IMR-90 (cell line): Measurements from ENCODE around the gene KDM8. TPM values are rescaled to one million over a fixed set of nuclear protein-coding genes. Genes with fewer than 3 reads are reported as not detected.

ENCODE experiments used
- ATAC-seq: fragments of 200-7000 bp; cut with Tn5 transposase; 2 replicates; pipeline ENCODE4 v1.9.1; 2020; ENCODE audit warnings: low read depth, mild to moderate bottlenecking, moderate library complexity
- BruUV-seq: library from RNA; stranded (reverse); fragments of 400-500 nt; replicated peaks from 2 replicates; lab custom pipeline; 2021; lab: Mats Ljungman, UMichigan
- CTCF ChIA-PET: fragments of 300-600 bp; formaldehyde crosslinking; extraction: SDS; loops from one replicate; lab custom pipeline; 2021; ENCODE audit warnings: antibody characterized with exemption; lab: Yijun Ruan, JAX
- POLR2A ChIA-PET: fragments of 300-600 bp; sonication (Branson Sonifier 250); formaldehyde crosslinking; loops from one replicate; lab custom pipeline; 2022; ENCODE audit warnings: antibody characterized with exemption; ENCODE audit not compliant: unreplicated experiment; lab: Charles Lee
- DNase-seq: peaks from one replicate; pipeline ENCODE4 v3.0.0; 2013
- H2AFZ ChIP-seq: replicated peaks from 2 replicates; pipeline ENCODE3; 2013; ENCODE audit warnings: low read length, mild to moderate bottlenecking; ENCODE audit not compliant: poor library complexity
- H2AK5ac ChIP-seq: 2 replicates; pipeline ENCODE4 v1.6.1; 2013; ENCODE audit warnings: low read depth, low read length, inconsistent platforms
- H2AK9ac ChIP-seq: replicated peaks from 2 replicates; pipeline ENCODE3; 2013; ENCODE audit warnings: mild to moderate bottlenecking, low read depth, low read length, moderate library complexity; ENCODE audit not compliant: poor library complexity
- H2BK120ac ChIP-seq: 2 replicates; pipeline ENCODE4 v1.6.1; 2013; ENCODE audit warnings: low read depth, low read length, inconsistent platforms
- H2BK15ac ChIP-seq: 3 replicates; pipeline ENCODE4 v1.6.1; 2013; ENCODE audit warnings: low read depth, low read length, inconsistent platforms
- H2BK20ac ChIP-seq: 2 replicates; pipeline ENCODE4 v1.6.1; 2013; ENCODE audit warnings: low read depth, mild to moderate bottlenecking, inconsistent platforms, low read length, moderate library complexity
- H2BK5ac ChIP-seq: 2 replicates; pipeline ENCODE4 v1.6.1; 2013; ENCODE audit warnings: mild to moderate bottlenecking, low read depth, low read length, inconsistent platforms; ENCODE audit not compliant: poor library complexity, severe bottlenecking
- H3K14ac ChIP-seq: replicated peaks from 2 replicates; pipeline ENCODE4 v1.6.1; 2013; ENCODE audit warnings: low read depth, low read length, inconsistent platforms
- H3K18ac ChIP-seq: 2 replicates; pipeline ENCODE4 v1.6.1; 2013; ENCODE audit warnings: low read depth, low read length, control low read depth
- H3K23ac ChIP-seq: 2 replicates; pipeline ENCODE4 v1.6.1; 2013; ENCODE audit warnings: low read depth, low read length, inconsistent platforms
- H3K27ac ChIP-seq: 2 replicates; pipeline ENCODE4 v1.5.1; 2013; ENCODE audit warnings: mild to moderate bottlenecking, control low read depth, low read length; ENCODE audit not compliant: insufficient read depth
- H3K27me3 ChIP-seq: 2 replicates; pipeline ENCODE4 v1.6.1; 2013; ENCODE audit warnings: low read length; ENCODE audit not compliant: control insufficient read depth, insufficient read depth
- H3K36me3 ChIP-seq: 2 replicates; pipeline ENCODE4 v1.6.1; 2013; ENCODE audit warnings: low read length, mixed read lengths; ENCODE audit not compliant: control insufficient read depth, insufficient read depth
- H3K4ac ChIP-seq: 2 replicates; pipeline ENCODE4 v1.6.1; 2013; ENCODE audit warnings: low read depth, low read length, inconsistent platforms
- H3K4me1 ChIP-seq: 2 replicates; pipeline ENCODE4 v1.6.1; 2013; ENCODE audit warnings: low read length, mixed read lengths; ENCODE audit not compliant: control insufficient read depth, insufficient read depth
- H3K4me2 ChIP-seq: 2 replicates; pipeline ENCODE4 v1.6.1; 2013; ENCODE audit warnings: low read depth, mild to moderate bottlenecking, control low read depth, low read length, moderate library complexity
- H3K4me3 ChIP-seq: 2 replicates; pipeline ENCODE4 v1.5.1; 2013; ENCODE audit warnings: low read depth, mild to moderate bottlenecking, control low read depth, low read length, moderate library complexity; ENCODE audit not compliant: insufficient read depth
- H3K56ac ChIP-seq: 2 replicates; pipeline ENCODE4 v1.6.1; 2013; ENCODE audit warnings: low read length, inconsistent platforms; ENCODE audit not compliant: insufficient read depth; ENCODE audit errors: extremely low read depth
- H3K79me1 ChIP-seq, 2 experiments: 2 replicates each; pipeline ENCODE4 v1.6.1; 2013; ENCODE audit warnings: low read length in 2 of 2, inconsistent platforms in 1 of 2, low read depth in 1 of 2
- H3K9ac ChIP-seq: 2 replicates; pipeline ENCODE4 v1.6.1; 2013; ENCODE audit warnings: low read depth, low read length, control low read depth
- H3K9me1 ChIP-seq: 2 replicates; pipeline ENCODE4 v1.6.1; 2013; ENCODE audit warnings: low read length, inconsistent platforms; ENCODE audit not compliant: insufficient read depth
- H3K9me3 ChIP-seq: 2 replicates; pipeline ENCODE4 v1.6.1; 2013; ENCODE audit warnings: low read length; ENCODE audit not compliant: control insufficient read depth, insufficient read depth
- H4K20me1 ChIP-seq: 2 replicates; pipeline ENCODE4 v1.6.1; 2013; ENCODE audit warnings: low read length, inconsistent platforms; ENCODE audit not compliant: insufficient read depth
- H4K5ac ChIP-seq: 2 replicates; pipeline ENCODE4 v1.6.1; 2013; ENCODE audit warnings: mild to moderate bottlenecking, low read depth, low read length, control low read depth
- H4K8ac ChIP-seq, 2 experiments: 2 replicates each; pipeline ENCODE4 v1.6.1; 2013; ENCODE audit warnings: low read depth in 2 of 2, low read length in 2 of 2, control low read depth in 1 of 2, inconsistent platforms in 1 of 2
- H4K91ac ChIP-seq: 2 replicates; pipeline ENCODE4 v1.6.1; 2013; ENCODE audit warnings: low read depth, low read length, inconsistent platforms; ENCODE audit not compliant: insufficient read depth
- BHLHE40 ChIP-seq: fragments of 150-350 bp; IDR thresholded peaks from 2 replicates; pipeline ENCODE4 v1.6.1; 2016; ENCODE audit warnings: mild to moderate bottlenecking, low read depth, low read length
- CEBPB ChIP-seq: IDR thresholded peaks from 2 replicates; pipeline ENCODE4 v1.6.1; 2012; ENCODE audit warnings: low read depth, low read length, improper control_type of control experiment
- CHD1 ChIP-seq: IDR thresholded peaks from 2 replicates; pipeline ENCODE4 v1.6.1; 2012; ENCODE audit warnings: low read depth, low read length, improper control_type of control experiment
- FOS ChIP-seq: fragments of 150-350 bp; IDR thresholded peaks from 2 replicates; pipeline ENCODE4 v1.6.1; 2016; ENCODE audit warnings: low read depth, low read length
- MAFK ChIP-seq: IDR thresholded peaks from 2 replicates; pipeline ENCODE4 v1.6.1; 2012; ENCODE audit warnings: low read depth, low read length, improper control_type of control experiment
- MAZ ChIP-seq: IDR thresholded peaks from 2 replicates; pipeline ENCODE4 v1.6.1; 2012; ENCODE audit warnings: low read depth, mild to moderate bottlenecking, low read length, improper control_type of control experiment, moderate library complexity, borderline replicate concordance
- MXI1 ChIP-seq: IDR thresholded peaks from 2 replicates; pipeline ENCODE4 v1.6.1; 2012; ENCODE audit warnings: low read depth, mild to moderate bottlenecking, low read length, moderate library complexity, borderline replicate concordance
- NFE2L2 ChIP-seq: fragments of 150-350 bp; IDR thresholded peaks from 2 replicates; pipeline ENCODE4 v1.6.1; 2016; ENCODE audit warnings: low read depth, mild to moderate bottlenecking, low read length
- POLR2A ChIP-seq: IDR thresholded peaks from 2 replicates; pipeline ENCODE4 v1.6.1; 2012; ENCODE audit warnings: mild to moderate bottlenecking, low read depth, low read length
- RAD21 ChIP-seq: IDR thresholded peaks from 2 replicates; pipeline ENCODE4 v1.6.1; 2012; ENCODE audit warnings: low read length, improper control_type of control experiment
- RCOR1 ChIP-seq: IDR thresholded peaks from 2 replicates; pipeline ENCODE4 v1.6.1; 2012; ENCODE audit warnings: mild to moderate bottlenecking, low read length, improper control_type of control experiment; ENCODE audit not compliant: insufficient replicate concordance
- RFX5 ChIP-seq: IDR thresholded peaks from 2 replicates; pipeline ENCODE4 v1.8.0; 2012; ENCODE audit warnings: low read depth, mild to moderate bottlenecking, low read length, moderate library complexity
- SMC3 ChIP-seq: fragments of 150-350 bp; IDR thresholded peaks from 2 replicates; pipeline ENCODE4 v1.6.1; 2016; ENCODE audit warnings: low read depth, mild to moderate bottlenecking, antibody characterized with exemption, low read length, moderate library complexity
- WGBS, 2 experiments: methylation state at CpG; one replicate each; pipeline versions ENCODE4 v1.1.5 to v1.1.7; 2013; ENCODE audit warnings: missing lambda C conversion rate in 2 of 2; ENCODE audit not compliant: insufficient read length in 1 of 2; ENCODE audit errors: extremely low coverage in 2 of 2; 5-methylcytosine and 5-hydroxymethylcytosine counted together
- dilution Hi-C: fragments of 300-500 bp; cut with HindIII; formaldehyde crosslinking; loops from one replicate; pipeline ENCODE4 v1.14.3; 2018; ENCODE audit warnings: low sequenced_read_pairs; ENCODE audit not compliant: unreplicated experiment
- in situ Hi-C: fragments of 300-500 bp; cut with MboI; formaldehyde crosslinking; loops from 3 replicates; pipeline ENCODE4 v1.14.3; 2019; ENCODE audit warnings: low sequenced_read_pairs, inconsistent platforms, mixed read lengths
- intact Hi-C: fragments of 100-400 bp; cut with micrococcal nuclease; formaldehyde crosslinking; loops from 2 replicates; pipeline ENCODE4 v1.10.0; 2022
- polyA plus RNA-seq, 3 experiments: library from polyadenylated mRNA; depleted of rRNA; stranded (reverse); fragments of >200 nt; gene quantifications; 2 replicates each; pipeline ENCODE4 v1.2.3, GENCODE V29; 2012; ENCODE audit warnings: low replicate concordance in 1 of 3
- total RNA-seq: library from RNA; depleted of rRNA; stranded (reverse); fragments of >200 nt; gene quantifications from 2 replicates; pipeline ENCODE4 v1.2.3, GENCODE V29; 2012
- TF ChIP-seq, protein P1 (sequence below): fragments of 150-350 bp; IDR thresholded peaks from 2 replicates; pipeline ENCODE4 v1.6.1; 2016; ENCODE audit warnings: low read depth, mild to moderate bottlenecking, low read length, moderate library complexity, borderline replicate concordance
- TF ChIP-seq, protein P2 (sequence below): fragments of 150-350 bp; IDR thresholded peaks from 2 replicates; pipeline ENCODE4 v1.6.1; 2017; ENCODE audit warnings: mild to moderate bottlenecking, antibody characterized with exemption, low read length, low read depth
- TF ChIP-seq, protein P3 (sequence below): conservative IDR thresholded peaks from 2 replicates; pipeline ENCODE4 v1.5.1; 2012; ENCODE audit warnings: mild to moderate bottlenecking, low read depth, low read length, improper control_type of control experiment

Gene KDM8
- total and polyA plus RNA-seq, 2 of the 4 experiments (the other 2 are of a cell fraction): 3.2 to 3.8 TPM

DNA sequence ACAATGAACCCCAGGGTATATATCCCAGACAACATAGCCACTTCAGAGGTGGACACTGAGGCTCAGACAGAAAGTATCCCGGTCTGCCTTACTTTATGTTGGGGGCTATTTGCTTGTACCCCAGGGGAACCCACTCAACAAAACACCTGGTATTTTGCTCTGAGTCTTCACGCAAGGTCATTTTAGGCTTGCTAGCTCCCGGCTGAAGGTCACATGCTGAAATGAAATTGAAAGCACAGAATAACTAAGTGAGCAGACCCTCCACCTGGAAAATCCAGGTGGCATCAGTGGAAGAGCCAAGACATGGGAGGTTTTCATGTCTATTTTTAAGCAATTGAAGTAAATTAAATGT lies 4.1 kb upstream of the KDM8 start:
- no peak overlapping the region for H3K9ac ChIP-seq
- peaks cover 3% of the 10 kb centered on the region for H3K9me1 ChIP-seq
- peaks cover 19% of the 10 kb centered on the region for H3K27me3 ChIP-seq
- TF ChIP-seq NFE2L2: no peak
- no peak for TF ChIP-seq SMC3
- TF ChIP-seq RAD21: no peak
- no peak for TF ChIP-seq CEBPB
- TF ChIP-seq, protein P1, sequence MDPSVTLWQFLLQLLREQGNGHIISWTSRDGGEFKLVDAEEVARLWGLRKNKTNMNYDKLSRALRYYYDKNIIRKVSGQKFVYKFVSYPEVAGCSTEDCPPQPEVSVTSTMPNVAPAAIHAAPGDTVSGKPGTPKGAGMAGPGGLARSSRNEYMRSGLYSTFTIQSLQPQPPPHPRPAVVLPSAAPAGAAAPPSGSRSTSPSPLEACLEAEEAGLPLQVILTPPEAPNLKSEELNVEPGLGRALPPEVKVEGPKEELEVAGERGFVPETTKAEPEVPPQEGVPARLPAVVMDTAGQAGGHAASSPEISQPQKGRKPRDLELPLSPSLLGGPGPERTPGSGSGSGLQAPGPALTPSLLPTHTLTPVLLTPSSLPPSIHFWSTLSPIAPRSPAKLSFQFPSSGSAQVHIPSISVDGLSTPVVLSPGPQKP: no peak
- TF ChIP-seq CHD1: no peak
- TF ChIP-seq POLR2A: no peak
- no peak for TF ChIP-seq RFX5
- no peak for TF ChIP-seq MAFK
- no peak for TF ChIP-seq MAZ
- TF ChIP-seq, protein P2, sequence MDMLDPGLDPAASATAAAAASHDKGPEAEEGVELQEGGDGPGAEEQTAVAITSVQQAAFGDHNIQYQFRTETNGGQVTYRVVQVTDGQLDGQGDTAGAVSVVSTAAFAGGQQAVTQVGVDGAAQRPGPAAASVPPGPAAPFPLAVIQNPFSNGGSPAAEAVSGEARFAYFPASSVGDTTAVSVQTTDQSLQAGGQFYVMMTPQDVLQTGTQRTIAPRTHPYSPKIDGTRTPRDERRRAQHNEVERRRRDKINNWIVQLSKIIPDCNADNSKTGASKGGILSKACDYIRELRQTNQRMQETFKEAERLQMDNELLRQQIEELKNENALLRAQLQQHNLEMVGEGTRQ: no peak
- no peak for TF ChIP-seq FOS
- no peak for TF ChIP-seq RCOR1
- no peak for TF ChIP-seq BHLHE40
- TF ChIP-seq, protein P3, sequence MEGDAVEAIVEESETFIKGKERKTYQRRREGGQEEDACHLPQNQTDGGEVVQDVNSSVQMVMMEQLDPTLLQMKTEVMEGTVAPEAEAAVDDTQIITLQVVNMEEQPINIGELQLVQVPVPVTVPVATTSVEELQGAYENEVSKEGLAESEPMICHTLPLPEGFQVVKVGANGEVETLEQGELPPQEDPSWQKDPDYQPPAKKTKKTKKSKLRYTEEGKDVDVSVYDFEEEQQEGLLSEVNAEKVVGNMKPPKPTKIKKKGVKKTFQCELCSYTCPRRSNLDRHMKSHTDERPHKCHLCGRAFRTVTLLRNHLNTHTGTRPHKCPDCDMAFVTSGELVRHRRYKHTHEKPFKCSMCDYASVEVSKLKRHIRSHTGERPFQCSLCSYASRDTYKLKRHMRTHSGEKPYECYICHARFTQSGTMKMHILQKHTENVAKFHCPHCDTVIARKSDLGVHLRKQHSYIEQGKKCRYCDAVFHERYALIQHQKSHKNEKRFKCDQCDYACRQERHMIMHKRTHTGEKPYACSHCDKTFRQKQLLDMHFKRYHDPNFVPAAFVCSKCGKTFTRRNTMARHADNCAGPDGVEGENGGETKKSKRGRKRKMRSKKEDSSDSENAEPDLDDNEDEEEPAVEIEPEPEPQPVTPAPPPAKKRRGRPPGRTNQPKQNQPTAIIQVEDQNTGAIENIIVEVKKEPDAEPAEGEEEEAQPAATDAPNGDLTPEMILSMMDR: no peak
- no peak for TF ChIP-seq MXI1
- WGBS, 2 experiments: no CpG with 5 or more reads among the region's 3 CpGs
- DNase-seq: no peak
- H2BK5ac ChIP-seq: no peak overlapping the region
- H3K18ac ChIP-seq: no peak overlapping the region
- intact Hi-C loops (no loop called here), dilution Hi-C loops (no loop called here), in situ Hi-C loops (no loop called here)
- H2AK5ac ChIP-seq: no peak overlapping the region
- no peak overlapping the region for H3K4me3 ChIP-seq
- CTCF ChIA-PET: interaction anchor here (0.6 kb wide), 1 partner anchor 169 kb away, joined by 5 read pairs; no protein-coding TSS in a partner anchor
- POLR2A ChIA-PET: no interaction called here
- no peak overlapping the region for H2AFZ ChIP-seq
- H4K91ac ChIP-seq: no peak overlapping the region
- no peak overlapping the region for H3K27ac ChIP-seq
- no TSS peak for BruUV-seq
- H3K23ac ChIP-seq: no peak overlapping the region
- H2BK120ac ChIP-seq: no peak overlapping the region
- no peak for ATAC-seq
- no peak overlapping the region for H2BK20ac ChIP-seq
- no peaks in the 10 kb centered on the region for H4K20me1 ChIP-seq
- no peak overlapping the region for H3K14ac ChIP-seq
- H3K79me1 ChIP-seq: peaks cover 4 to 8% of the 10 kb centered on the region in 2 experiments; a peak in 2 of 4 replicates
- no peak overlapping the region for H4K8ac ChIP-seq
- H3K4ac ChIP-seq: no peak overlapping the region
- no peaks in the 10 kb centered on the region for H3K9me3 ChIP-seq
- no peak overlapping the region for H2BK15ac ChIP-seq
- H2AK9ac ChIP-seq: no peak overlapping the region
- H3K4me1 ChIP-seq: peaks cover 2% of the 10 kb centered on the region
- H3K56ac ChIP-seq: no peak overlapping the region
- no peak overlapping the region for H4K5ac ChIP-seq
- H3K36me3 ChIP-seq: no peaks in the 10 kb centered on the region
- no peak overlapping the region for H3K4me2 ChIP-seq
